Tracheal epithelial cell (primary cell): ENCODE results near the gene TOMM70. TPM values are rescaled to one million over a fixed set of nuclear protein-coding genes. Genes with fewer than 3 reads are reported as not detected.

Experiments used
- total RNA-seq: library from RNA; depleted of rRNA; stranded (reverse); fragments of >200 nt; gene quantifications from 2 replicates; pipeline ENCODE4 v1.2.1, GENCODE V29; 2014

TOMM70 gene
- total RNA-seq, result 38.3 and 69.5 TPM in 2 replicates

GRCh38 chr3:100400780-100401673 is at the start of gene TOMM70, which contains the start of gene LNP1:
TSS of gene TOMM70 (minus strand) at chr3:100401089. CDS start at chr3:100400949, 140 bp downstream.
TSS of gene LNP1 (plus strand) at chr3:100401539. CDS start at chr3:100429730, 28,191 bp downstream.

DNA sequence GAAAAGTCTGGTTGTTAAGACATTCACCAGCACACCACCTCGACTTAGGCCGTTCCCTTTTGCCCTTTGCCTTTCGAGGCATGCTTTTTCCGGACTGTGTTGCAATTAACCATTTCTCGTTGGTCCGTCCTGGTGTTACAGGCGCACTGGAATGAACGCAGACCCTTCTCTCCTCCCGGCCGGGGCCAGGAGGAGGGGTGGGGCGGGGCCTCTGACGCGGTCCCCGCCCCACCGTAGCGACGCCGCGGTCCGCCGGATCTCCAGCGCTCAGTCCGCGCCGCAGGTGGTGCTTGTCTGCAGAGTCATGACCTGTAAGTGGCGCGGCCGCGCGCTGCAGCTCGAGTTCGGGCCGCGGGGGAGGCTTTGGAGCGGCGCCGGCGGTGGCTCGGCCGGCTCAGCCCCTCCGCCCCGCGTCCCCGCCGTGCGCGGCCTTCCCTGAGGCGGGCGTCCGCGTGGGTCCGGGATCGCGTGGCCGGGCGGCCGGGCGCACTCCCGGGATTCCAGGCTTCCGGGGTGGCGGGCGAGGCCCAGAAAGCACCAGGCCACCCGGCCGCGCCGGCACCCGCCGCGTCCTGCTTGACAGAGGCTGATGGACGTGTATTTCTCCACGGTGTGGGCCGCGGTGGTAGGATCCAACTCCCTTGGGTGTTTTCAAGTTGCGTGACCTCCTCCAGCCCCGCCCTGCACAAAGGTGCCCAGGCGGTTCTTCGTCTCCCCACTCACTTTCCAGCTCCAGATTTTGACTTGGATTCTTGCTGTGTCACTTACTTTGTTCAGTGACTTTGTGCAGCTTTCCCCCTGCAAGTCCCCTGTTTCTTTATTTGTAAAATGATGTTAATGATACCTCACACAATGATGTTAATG is 66.2 kb downstream of the TOMM70 start, which contains the start of gene NIT2:
Gene NIT2 (plus strand): TSS at position 270 of the 864 bp plus-strand sequence. CDS start 35 bp downstream, at position 305.

Other genes starting within 250 kb of the TOMM70 start
- 36.1 and 36.9 TPM in 2 replicates for gene TBC1D23, start 140.1 kb downstream of the TOMM70 start, total RNA-seq
- gene NIT2, start 66.3 kb downstream of the TOMM70 start, total RNA-seq, result 18.3 and 22.9 TPM in 2 replicates
- 0.48 and 1.9 TPM in 2 replicates for gene LNP1, start 450 bp upstream of the TOMM70 start, total RNA-seq
- gene TMEM45A, start 91.5 kb upstream of the TOMM70 start, total RNA-seq, result 5.5 and 18.8 TPM in 2 replicates
- gene ADGRG7, start 208.5 kb upstream of the TOMM70 start, total RNA-seq, result 38.3 TPM in 1 of 2 replicates, not detected in the other